SK-N-SH (cell line): ENCODE results near the gene AKT1. TPM values are rescaled to one million over a fixed set of nuclear protein-coding genes. Genes with fewer than 3 reads are reported as not detected.

Experiments used
- CTCF ChIA-PET: fragments of 300-600, 350-600 bp; formaldehyde crosslinking; extraction: SDS; loops from one replicate; lab custom pipeline; 2021; lab: Yijun Ruan, JAX
- POLR2A ChIA-PET: fragments of 350-600 bp; sonication (Branson Sonifier 250); formaldehyde crosslinking; extraction: SDS; loops from one replicate; lab custom pipeline; 2020; ENCODE audit warnings: antibody characterized with exemption, inconsistent platforms; lab: Yijun Ruan, JAX
- DNase-seq: peaks from one replicate; pipeline ENCODE4 v3.0.0; 2012
- H2AFZ ChIP-seq: fragments of 200-600 bp; sonication (generic); 2 replicates; pipeline ENCODE4 v1.8.1; 2016; ENCODE audit warnings: antibody characterized with exemption, mild to moderate bottlenecking, low read depth
- H3F3A ChIP-seq: fragments of 200-600 bp; sonication (generic); replicated peaks from 2 replicates; pipeline ENCODE3; 2016; ENCODE audit warnings: antibody characterized with exemption, mild to moderate bottlenecking; ENCODE audit not compliant: insufficient read depth
- H3K27ac ChIP-seq, 2 experiments: fragments of 200-500 bp in 1 of 2; fragments of 200-600 bp in 1 of 2; sonication (Bioruptor generic) in 1 of 2; sonication (generic), shearing (Covaris generic) in 1 of 2; 2 replicates each; pipeline versions ENCODE4 v1.5.1 to v1.6.1; 2014 to 2016; ENCODE audit warnings: low read depth in 2 of 2, inconsistent platforms in 1 of 2, low read length in 1 of 2, mild to moderate bottlenecking in 1 of 2, mixed read lengths in 1 of 2
- H3K27me3 ChIP-seq: fragments of 200-600 bp; sonication (generic), shearing (Covaris generic); 2 replicates; pipeline ENCODE4 v1.6.1; 2016; ENCODE audit warnings: mixed run types; ENCODE audit not compliant: insufficient read depth
- H3K36me3 ChIP-seq, 2 experiments: fragments of 200-500 bp in 1 of 2; fragments of 200-600 bp in 1 of 2; sonication (Bioruptor generic) in 1 of 2; sonication (generic) in 1 of 2; replicated peaks in 1 of 2; 2 replicates each; pipeline versions ENCODE3 to v1.5.1; 2014 to 2016; ENCODE audit warnings: low read length in 1 of 2, mild to moderate bottlenecking in 1 of 2; ENCODE audit not compliant: insufficient read depth in 2 of 2, control insufficient read depth in 1 of 2
- H3K4me1 ChIP-seq, 2 experiments: fragments of 200-500 bp in 1 of 2; fragments of 200-600 bp in 1 of 2; sonication (Bioruptor generic) in 1 of 2; sonication (generic), shearing (Covaris generic) in 1 of 2; 2 replicates each; pipeline versions ENCODE4 v1.5.1 to v1.6.1; 2014 to 2016; ENCODE audit warnings: low read depth in 1 of 2, low read length in 1 of 2, mixed run types in 1 of 2; ENCODE audit not compliant: insufficient read depth in 2 of 2, control insufficient read depth in 1 of 2
- H3K4me2 ChIP-seq: fragments of 200-600 bp; sonication (generic), shearing (Covaris generic); 2 replicates; pipeline ENCODE4 v1.6.1; 2017; ENCODE audit warnings: mixed run types
- H3K4me3 ChIP-seq, 2 experiments: fragments of 200-500 bp in 1 of 2; fragments of 200-600 bp in 1 of 2; sonication (Bioruptor generic) in 1 of 2; sonication (generic), shearing (Covaris generic) in 1 of 2; 2 replicates each; pipeline versions ENCODE4 v1.5.1 to v1.8.1; 2014 to 2016; ENCODE audit warnings: low read depth in 2 of 2, inconsistent platforms in 1 of 2, low read length in 1 of 2, mild to moderate bottlenecking in 1 of 2, mixed read lengths in 1 of 2, moderate library complexity in 1 of 2
- H3K79me2 ChIP-seq: fragments of 200-600 bp; sonication (generic); 2 replicates; pipeline ENCODE4 v1.8.1; 2017; ENCODE audit warnings: mild to moderate bottlenecking; ENCODE audit not compliant: insufficient read depth
- H3K9ac ChIP-seq: fragments of 200-600 bp; sonication (generic); 2 replicates; pipeline ENCODE4 v1.6.1; 2017; ENCODE audit warnings: mixed run types
- H3K9me2 ChIP-seq: fragments of 200-600 bp; sonication (generic); 2 replicates; pipeline ENCODE4 v1.6.1; 2017; ENCODE audit warnings: mixed run types
- H3K9me3 ChIP-seq: fragments of 200-600 bp; sonication (generic); 2 replicates; pipeline ENCODE4 v1.6.1; 2017; ENCODE audit warnings: mixed run types, mild to moderate bottlenecking, moderate library complexity
- H4K20me1 ChIP-seq: fragments of 200-600 bp; sonication (generic); 2 replicates; pipeline ENCODE4 v1.6.1; 2017; ENCODE audit warnings: mild to moderate bottlenecking, mixed run types; ENCODE audit not compliant: insufficient read depth
- CTCF ChIP-seq: fragments of 200-600 bp; sonication (generic); IDR thresholded peaks from 2 replicates; pipeline ENCODE4 v1.6.1; 2017; ENCODE audit warnings: antibody characterized with exemption, mild to moderate bottlenecking, moderate library complexity
- MAX ChIP-seq: IDR thresholded peaks from 2 replicates; pipeline ENCODE4 v1.4.0; 2012; ENCODE audit warnings: low read depth
- MEF2A ChIP-seq: IDR thresholded peaks from 2 replicates; pipeline ENCODE4 v1.4.0; 2012; ENCODE audit warnings: low read depth, borderline replicate concordance
- MXI1 ChIP-seq: IDR thresholded peaks from 2 replicates; pipeline ENCODE4 v1.6.1; 2012; ENCODE audit warnings: mild to moderate bottlenecking, low read depth, low read length, improper control_type of control experiment
- NFIC ChIP-seq: IDR thresholded peaks from 2 replicates; pipeline ENCODE4 v1.4.0; 2012; ENCODE audit warnings: borderline replicate concordance
- RAD21 ChIP-seq: IDR thresholded peaks from 2 replicates; pipeline ENCODE4 v1.6.1; 2012; ENCODE audit warnings: mild to moderate bottlenecking, low read length
- RCOR1 ChIP-seq: fragments of 150-350 bp; IDR thresholded peaks from 2 replicates; pipeline ENCODE4 v1.6.1; 2017; ENCODE audit warnings: antibody characterized with exemption, low read length
- RFX5 ChIP-seq: IDR thresholded peaks from 2 replicates; pipeline ENCODE4 v1.6.1; 2012; ENCODE audit warnings: mild to moderate bottlenecking, improper control_type of control experiment, low read length
- SIN3A ChIP-seq: IDR thresholded peaks from 2 replicates; pipeline ENCODE4 v1.6.1; 2012; ENCODE audit warnings: low read depth, mild to moderate bottlenecking, low read length, moderate library complexity, borderline replicate concordance
- TAF1 ChIP-seq: IDR thresholded peaks from 2 replicates; pipeline ENCODE4 v1.6.1; 2012; ENCODE audit warnings: low read depth, mild to moderate bottlenecking, low read length, moderate library complexity, borderline replicate concordance
- WGBS: methylation state at CpG from one replicate; pipeline ENCODE4 v1.1.6; 2017; ENCODE audit warnings: low lambda C conversion rate; 5-methylcytosine and 5-hydroxymethylcytosine counted together
- polyA plus RNA-seq, 3 experiments: library from polyadenylated mRNA; depleted of rRNA; stranded (reverse); fragments of >200 nt; gene quantifications; 2 replicates each; pipeline ENCODE4 v1.2.3, GENCODE V29; 2012

The AKT1 gene
- polyA plus RNA-seq, 1 of the 3 experiments (the other 2 are of a cell fraction) = 198 TPM

GRCh38 chr14:104722938-104723650 lies 72.5 kb downstream of the AKT1 start (continued):
- TF ChIP-seq CTCF (no peak), MAX (no peak), MXI1 (no peak), NFIC (no peak), RFX5 (no peak), RCOR1 (no peak), TAF1 (no peak), SIN3A (no peak)

GRCh38 chr14:104721505-104722431 lies 73.8 kb downstream of the AKT1 start:
- Histone ChIP-seq H3K4me2 (no peak overlapping the region), H2AFZ (no peak overlapping the region), H3K27ac (no peak overlapping the region), H4K20me1 (peaks cover 11% of the 10 kb centered on the region; the same call in 1 of the 2 replicates), H3K79me2 (no peaks in the 10 kb centered on the region), H3F3A (no peaks in the 10 kb centered on the region), H3K4me3 (no peak overlapping the region), H3K27me3 (no peaks in the 10 kb centered on the region), H3K9ac (no peak overlapping the region), H3K9me3 (no peaks in the 10 kb centered on the region), H3K4me1 (peaks cover 0 to 33% of the 10 kb centered on the region in 2 experiments; a peak in 2 of 4 replicates), H3K36me3 (peaks cover 4 to 5% of the 10 kb centered on the region in 2 experiments), H3K9me2 (no peaks in the 10 kb centered on the region)
- ChIA-PET CTCF (interaction anchor here (0.8 to 3.2 kb wide), 10 partner anchors 11 to 158 kb away, joined by 3 to 22 read pairs (median 4); partner anchors contain the start of genes INF2 and SIVA1), POLR2A (no interaction called here)
- DNase-seq = no peak
- TF ChIP-seq RAD21 = no peak
- TF ChIP-seq CTCF = no peak
- no peak for TF ChIP-seq MEF2A
- TF ChIP-seq RFX5 = no peak
- TF ChIP-seq SIN3A = no peak
- WGBS = 89% methylated on average over 9 of the region's 18 CpGs

Other genes starting within 250 kb of the AKT1 start
- gene C14orf180, start 216.0 kb downstream of the AKT1 start, polyA plus RNA-seq (2012; rRNA removed) = 0.05 TPM in 1 of 2 replicates, not detected in the other
- 1.1 and 1.7 TPM in 2 replicates for gene TMEM179, start 191.0 kb downstream of the AKT1 start, polyA plus RNA-seq (2012; rRNA removed)
- gene INF2, start 106.1 kb downstream of the AKT1 start, polyA plus RNA-seq (2012; rRNA removed) = 20.1 and 32.5 TPM in 2 replicates
- gene ADSS1, start 71.5 kb downstream of the AKT1 start, polyA plus RNA-seq (2012; rRNA removed) = 11.8 and 14.3 TPM in 2 replicates
- gene SIVA1, start 42.6 kb downstream of the AKT1 start, polyA plus RNA-seq (2012; rRNA removed) = 122 and 137 TPM in 2 replicates
- 2.9 and 3.1 TPM in 2 replicates for gene ZBTB42, start 5.4 kb upstream of the AKT1 start, polyA plus RNA-seq (2012; rRNA removed)
- gene CEP170B, start 69.5 kb upstream of the AKT1 start, polyA plus RNA-seq (2012; rRNA removed) = 7.7 and 11.0 TPM in 2 replicates
- gene PLD4, start 129.1 kb upstream of the AKT1 start, polyA plus RNA-seq (2012; rRNA removed) = 0.02 TPM in 2 replicates
- 33.5 and 36.6 TPM in 2 replicates for gene AHNAK2, start 182.6 kb upstream of the AKT1 start, polyA plus RNA-seq (2012; rRNA removed)
- 18.5 and 21.4 TPM in 2 replicates for gene CLBA1, start 190.0 kb upstream of the AKT1 start, polyA plus RNA-seq (2012; rRNA removed)
- 23.7 and 26.8 TPM in 2 replicates for gene CDCA4, start 225.3 kb upstream of the AKT1 start, polyA plus RNA-seq (2012; rRNA removed)